ENCODE data around the gene CIPC.

CIPC gene, protein sequence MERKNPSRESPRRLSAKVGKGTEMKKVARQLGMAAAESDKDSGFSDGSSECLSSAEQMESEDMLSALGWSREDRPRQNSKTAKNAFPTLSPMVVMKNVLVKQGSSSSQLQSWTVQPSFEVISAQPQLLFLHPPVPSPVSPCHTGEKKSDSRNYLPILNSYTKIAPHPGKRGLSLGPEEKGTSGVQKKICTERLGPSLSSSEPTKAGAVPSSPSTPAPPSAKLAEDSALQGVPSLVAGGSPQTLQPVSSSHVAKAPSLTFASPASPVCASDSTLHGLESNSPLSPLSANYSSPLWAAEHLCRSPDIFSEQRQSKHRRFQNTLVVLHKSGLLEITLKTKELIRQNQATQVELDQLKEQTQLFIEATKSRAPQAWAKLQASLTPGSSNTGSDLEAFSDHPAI

GRCh38 chr14:77097700-77098528 lies at the start of gene CIPC:
CIPC (plus strand) TSS chr14:77098258; CDS start chr14:77105709, 7,451 bp downstream.
- peak; percentile 94 for ATAC-seq

GRCh38 chr14:77051116-77051515 lies 46.9 kb upstream of the CIPC start:
- no peak for ATAC-seq

GRCh38 chr14:77052281-77053044 lies 45.6 kb upstream of the CIPC start:
- ATAC-seq, result no peak

- peak; percentile 89 to 90 for ATAC-seq
These were observed 44.8 kb upstream of the CIPC start for GRCh38 chr14:77053046-77053841.

DNA sequence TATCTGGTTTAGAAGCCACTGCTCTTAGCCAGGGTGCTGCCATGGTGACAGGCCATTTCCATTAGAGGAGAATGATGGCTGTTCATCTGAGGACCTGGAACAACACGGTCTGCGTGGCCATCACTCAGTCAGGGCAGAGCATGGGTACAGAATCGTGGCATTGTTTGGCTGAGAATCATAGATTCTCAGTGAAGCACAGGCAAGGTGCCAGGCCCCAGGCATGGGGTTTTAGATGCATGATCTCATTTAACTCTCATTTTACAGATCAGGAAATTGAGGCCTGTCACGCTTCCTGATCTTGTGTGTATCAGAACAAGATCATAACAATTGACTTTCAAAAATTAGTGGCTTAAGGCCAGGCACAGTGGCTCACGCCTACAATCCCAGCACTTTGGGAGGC lies 42.8 kb upstream of the CIPC start:
- no peak for ATAC-seq

DNA sequence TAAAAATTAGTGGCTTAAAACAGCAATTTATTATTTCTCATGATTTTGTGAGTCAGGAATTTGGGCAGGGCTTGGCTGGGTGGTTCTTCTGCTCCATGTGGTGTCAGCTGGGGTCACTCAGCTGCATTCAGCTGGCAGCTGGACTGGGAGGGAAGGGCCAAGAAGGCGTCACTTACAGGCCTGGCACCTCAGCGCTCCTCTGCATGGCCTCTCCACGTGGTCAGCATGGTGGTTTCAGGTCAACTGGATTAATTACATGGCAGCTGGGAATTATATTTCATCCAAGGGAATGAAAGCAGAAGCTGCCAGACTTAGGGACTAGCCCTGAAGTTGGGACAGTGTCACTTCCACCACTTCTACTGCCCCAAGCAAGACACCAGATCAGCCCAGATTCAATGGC lies 42.1 kb upstream of the CIPC start:
- ATAC-seq, result no peak

DNA sequence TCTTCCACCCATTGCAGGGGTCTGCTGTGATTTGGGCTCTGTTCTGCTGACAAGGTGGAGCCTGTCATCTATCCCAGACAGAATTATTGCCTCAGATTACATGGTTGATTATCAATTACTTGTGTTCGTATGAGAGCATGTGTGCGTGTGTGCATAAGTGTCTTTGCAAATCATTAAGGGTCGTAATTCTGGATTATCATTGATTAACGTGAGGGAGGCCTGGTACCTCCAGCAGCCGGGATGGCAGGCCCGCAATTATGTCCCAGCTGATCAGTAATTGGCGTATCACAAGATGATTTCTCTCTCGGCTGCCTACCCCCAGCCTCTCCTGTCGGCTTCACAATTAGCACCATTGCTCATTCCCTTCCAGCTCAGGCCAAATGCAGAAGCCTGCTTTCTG lies 39.9 kb upstream of the CIPC start:
- ATAC-seq, result no peak

- no peak for ATAC-seq
These were observed 39.3 kb upstream of the CIPC start for GRCh38 chr14:77058785-77059184.

DNA sequence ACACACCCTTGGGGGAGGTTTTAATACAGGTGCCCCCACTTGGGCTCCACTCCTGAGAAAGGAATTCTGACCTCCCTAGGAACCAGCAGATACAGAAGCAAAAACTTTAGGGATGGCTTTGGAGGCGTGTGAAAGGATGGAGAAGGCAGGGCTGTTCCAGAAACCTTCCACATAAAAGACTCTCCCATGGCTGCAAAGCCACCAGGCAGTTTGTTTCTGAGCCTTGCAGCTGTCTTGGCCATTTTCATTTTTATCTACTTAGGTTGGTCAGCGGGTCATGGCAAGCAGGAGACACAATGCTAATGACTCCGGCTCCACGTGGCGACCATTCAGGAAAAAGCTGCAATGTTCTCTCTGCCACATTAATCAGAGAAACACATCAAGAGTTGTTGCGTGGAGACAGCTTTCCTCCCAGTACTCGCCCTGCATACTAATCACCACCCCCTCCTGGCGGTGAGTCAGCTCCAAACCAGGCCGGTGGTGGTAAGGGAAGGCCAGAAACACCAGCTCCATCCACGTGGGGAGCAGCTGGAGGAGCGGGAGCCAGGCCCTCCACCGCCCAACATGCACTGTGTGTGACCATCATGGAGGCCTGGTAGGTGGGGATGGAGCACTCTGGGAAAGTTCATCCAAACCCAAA lies 38.7 kb upstream of the CIPC start:
- ATAC-seq, result peak in 1 of 2 donors; percentile 73

DNA sequence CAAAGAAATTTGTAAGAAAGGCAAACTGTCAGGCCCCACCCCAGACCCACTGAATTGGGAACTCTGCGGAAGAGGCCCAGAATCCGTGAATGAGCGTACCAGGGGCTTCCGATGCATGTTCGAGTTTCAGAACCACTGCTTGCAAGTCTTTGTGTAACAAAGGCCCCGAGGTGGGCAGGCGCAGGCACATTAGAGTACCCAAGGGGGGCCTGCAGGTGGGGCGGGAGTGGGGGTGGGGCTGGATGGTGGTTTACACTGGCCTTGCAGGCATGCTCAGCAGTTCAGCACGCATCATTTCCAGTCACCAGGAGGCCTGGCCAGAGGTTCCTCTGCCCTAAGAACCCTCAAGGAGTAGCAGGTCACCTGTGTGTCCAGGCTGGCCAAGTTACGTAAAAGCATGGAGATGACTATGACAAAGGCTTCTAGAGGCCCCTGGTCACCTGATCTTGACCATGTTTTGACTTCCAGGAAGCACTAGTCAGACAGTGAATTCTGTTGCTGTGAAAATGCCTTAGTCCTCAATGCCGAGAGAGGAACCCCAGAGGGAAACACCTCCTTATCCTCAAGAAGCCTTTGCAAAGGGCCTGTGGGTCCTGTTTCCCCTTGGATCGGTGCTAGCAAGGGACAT lies 36.3 kb upstream of the CIPC start:
- no peak for ATAC-seq

DNA sequence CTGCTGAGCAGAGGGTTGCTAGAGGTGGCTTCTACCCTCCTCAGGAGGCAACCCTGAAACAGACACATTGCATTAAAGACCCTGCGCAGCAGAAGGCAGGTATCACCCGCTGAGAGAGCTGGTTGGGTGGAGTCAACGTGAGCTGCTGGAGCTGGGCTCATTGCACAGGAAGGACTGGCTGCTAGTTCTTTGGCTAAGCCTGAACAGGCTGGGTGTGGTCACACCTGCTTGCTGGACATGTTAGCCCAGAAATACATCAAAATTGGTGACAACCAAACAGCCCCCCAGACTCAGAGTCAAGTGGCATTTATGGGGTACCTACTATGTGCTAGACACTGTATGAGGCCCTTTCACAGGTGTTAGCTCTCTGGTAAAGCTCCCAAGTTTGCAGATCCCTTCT lies 35.8 kb upstream of the CIPC start:
- ATAC-seq, result no peak

DNA sequence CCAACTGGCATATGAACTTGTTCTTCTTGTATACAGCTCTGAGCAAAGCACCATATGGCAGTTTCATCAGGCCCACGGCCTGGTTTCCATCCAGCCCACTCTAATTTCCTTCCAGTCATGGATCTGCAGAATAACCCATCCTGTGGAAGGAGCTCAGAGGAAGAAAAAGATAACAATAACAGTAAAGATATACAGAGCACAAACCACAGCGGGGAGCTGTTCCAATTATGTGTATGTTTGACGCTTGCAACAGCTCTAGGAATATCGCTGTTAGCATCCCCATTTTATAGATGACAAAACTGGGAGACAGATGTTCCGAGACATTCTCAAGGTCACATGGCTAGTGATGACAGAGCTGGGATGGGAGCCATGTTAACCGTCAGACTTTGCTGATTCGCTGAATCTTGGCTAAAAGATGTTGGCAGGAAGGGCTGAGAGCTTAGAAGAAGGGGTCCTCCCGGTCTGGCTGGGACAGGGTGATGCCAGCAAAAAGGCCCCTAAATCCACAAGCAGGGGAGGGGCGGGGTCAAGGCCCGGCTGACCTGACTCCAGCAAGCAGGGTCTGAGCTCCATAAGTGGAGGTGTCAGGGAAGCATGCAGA lies 34.4 kb upstream of the CIPC start:
- no peak for ATAC-seq

DNA sequence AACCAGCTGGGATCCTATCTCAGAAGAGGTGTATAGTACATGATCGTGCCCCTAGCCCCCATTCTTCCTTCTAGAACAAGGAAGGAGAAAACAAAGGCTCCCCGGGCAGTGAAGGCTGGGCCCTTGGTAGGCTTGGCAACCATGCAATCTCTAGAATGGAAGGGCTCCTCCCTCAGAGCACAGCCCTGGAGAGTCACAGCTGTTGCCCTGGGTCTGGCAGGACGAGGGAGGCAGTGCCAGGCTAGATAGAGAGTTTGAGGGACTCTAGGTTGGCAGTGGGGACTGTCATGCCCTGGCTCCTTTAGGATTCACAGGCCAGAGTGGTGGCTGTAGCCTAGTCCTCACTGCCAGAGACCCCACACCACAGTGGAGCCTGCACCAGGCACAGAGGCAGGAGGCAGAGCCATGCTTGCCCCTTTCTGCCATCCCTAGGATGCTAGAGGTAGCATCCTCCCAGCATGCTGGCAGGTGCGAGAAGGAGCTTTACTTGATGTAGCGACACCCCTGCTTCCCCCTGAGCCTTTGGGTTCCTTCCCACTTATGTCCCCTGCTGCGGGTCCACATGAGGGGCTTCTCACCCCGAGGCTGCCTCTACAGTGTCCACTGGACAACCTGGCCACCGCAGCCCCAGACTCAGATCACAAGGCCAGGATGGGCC lies 33.4 kb upstream of the CIPC start:
- ATAC-seq, result no peak

DNA sequence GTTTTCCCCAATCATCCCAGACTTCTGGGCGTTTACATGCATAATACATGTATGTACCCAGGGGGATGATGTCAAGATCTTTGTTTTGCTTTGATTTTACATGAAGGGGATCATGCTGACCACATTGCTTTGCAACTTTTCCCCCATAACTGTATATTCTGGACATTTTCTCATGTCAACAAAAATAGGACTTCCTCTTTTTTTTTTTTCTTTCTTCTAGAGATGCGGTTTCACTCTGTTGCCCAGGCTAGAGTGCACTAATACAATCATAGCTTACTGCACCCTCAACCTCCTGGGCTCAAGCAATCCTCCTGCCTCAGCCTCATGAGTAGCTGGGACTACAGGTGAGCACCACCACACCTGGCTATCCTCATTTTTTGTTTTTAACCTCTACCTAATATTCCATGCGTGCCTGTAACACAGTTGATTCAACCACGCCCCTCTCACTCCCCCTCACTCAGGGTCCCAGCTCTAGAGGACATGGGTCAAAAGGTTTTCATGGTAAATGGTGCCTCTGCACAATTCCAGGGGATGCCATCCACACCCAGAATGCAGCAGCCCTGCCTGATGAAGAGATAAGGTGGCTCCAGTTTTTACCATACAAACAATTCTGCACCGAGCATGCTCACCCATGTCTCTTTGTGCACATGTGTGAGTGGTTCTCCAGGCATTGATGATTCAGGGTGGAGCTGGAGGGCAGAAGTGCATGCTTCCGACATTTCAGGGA lies 32.0 kb upstream of the CIPC start:
- ATAC-seq, result no peak

GRCh38 chr14:77066578-77067172 lies 31.4 kb upstream of the CIPC start:
- ATAC-seq, result no peak

DNA sequence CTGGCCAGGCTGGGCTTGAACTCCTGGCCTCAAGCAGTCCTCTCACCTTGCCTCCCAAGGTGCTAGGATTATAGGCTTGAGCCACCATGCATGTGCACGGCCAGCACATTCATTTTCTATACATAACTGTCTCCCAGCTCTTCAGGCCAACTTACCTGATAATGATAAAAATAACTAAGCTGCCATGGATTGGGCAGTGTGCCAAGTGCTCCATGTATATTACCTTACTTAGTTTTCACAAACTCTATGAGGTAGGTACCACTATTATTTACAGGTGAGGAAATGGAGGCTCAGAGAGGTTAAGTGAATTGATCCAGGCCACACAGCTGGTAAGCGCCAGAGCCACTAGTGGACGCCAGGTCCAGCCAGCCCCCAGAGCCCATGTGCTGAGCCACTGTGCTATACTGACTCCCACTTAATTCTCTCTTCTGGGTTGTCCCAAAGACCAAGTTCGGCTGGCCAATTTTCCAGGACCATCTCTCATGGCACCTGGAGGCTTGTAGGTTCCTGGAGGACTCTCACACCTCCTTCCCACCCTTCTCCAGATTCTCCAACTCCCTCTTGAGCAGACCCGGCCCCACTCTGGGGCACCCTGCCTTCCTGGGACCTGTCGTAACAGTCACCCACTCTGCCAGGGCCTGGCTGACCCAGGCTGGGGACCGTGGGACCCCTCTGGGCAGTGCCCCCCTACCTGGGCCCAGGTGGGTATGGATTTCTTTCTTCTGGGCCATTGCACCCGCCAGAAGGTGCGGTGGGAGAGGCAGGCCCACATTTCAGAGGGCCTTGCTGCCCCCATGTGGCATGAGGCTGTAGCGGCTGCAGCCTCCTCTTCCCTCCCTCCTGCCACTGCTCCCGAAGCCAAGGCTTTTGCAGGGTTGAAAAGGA lies 30.2 kb upstream of the CIPC start:
- peak; percentile 55 to 74 for ATAC-seq

DNA sequence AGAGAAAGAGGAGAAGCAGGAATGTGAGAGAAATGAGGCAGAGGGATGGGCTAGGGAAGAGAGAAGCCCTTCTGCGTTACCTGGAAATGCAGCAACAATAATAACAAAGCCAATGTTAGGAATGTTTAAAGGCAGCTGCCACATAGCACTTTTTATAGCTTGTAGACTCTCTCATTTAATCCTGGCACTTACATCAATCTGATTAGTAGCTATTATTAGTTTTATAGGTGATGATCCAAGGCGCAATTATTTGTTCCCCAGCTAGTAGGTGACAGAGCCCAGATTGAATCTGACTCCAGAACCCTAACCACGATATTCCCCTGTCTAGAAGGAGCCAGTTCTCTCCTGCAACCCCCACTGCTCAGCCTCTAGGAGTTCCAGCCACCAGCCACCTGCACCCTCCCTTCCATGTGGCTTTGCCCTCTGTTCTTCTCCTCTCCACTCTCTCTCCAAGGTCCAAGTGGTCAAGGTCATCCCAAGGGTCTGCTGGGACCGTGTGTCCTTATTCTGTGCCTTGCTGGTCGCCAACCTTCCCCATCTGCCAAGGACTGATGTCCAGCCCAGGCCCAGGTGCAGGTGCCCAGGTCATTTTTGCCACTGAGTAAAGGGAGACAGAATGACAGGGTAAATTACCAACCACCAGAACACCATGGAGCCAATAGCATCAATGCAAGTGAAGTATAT lies 29.4 kb upstream of the CIPC start:
- ATAC-seq, result no peak

DNA sequence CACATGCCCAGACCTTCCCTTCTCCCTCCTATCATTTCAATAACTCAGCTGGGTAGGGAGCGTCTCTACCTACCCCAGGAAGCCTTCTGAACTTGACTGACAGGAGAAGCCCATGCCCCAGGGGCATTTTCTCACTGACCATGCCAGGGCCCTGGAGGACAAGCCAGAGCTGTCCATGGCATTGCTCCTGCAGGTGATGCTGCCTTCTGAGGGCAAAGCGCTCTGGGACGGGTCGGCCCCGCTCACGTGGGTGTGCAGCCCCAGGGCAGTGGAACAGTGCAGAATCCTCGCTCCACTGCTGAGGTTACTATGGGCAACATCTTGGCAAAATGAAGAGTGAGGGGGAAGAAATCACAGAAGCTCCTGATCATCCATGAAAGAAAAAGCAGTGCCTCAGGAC lies 28.5 kb upstream of the CIPC start:
- ATAC-seq, result no peak

All from activated CD4-positive, CD25-positive, alpha-beta regulatory T cell treated with anti-CD3 and anti-CD28 coated beads, Interleukin-2, amount 50 U/mL, for 24 hours (primary cell).